Tibial artery (tissue), 4 donors: Measurements from ENCODE around the gene SYCP1.

Experiments used
- DNase-seq, 2 donors: peaks; one replicate each; pipeline ENCODE4 v3.0.0-alpha.2; 2019
- H3K27ac ChIP-seq, 2 donors: fragments of 200-600 bp; sonication (generic) in 1 of 2; 1 replicate in 1 of 2; 2 replicates in 1 of 2; pipeline ENCODE4 v1.5.1; 2018 to 2019; ENCODE audit warnings: mild to moderate bottlenecking in 1 of 2
- H3K27me3 ChIP-seq, 2 donors: fragments of 200-600 bp; sonication (generic) in 1 of 2; one replicate each; pipeline versions ENCODE4 v1.5.1 to v1.6.0; 2016 to 2019
- H3K36me3 ChIP-seq, 3 donors: fragments of 200-600 bp; sonication (generic) in 2 of 3; one replicate each; pipeline ENCODE4 v1.5.1; 2016 to 2019; ENCODE audit warnings: mild to moderate bottlenecking in 2 of 3
- H3K4me1 ChIP-seq, 4 donors: fragments of 200-600 bp; sonication (generic) in 2 of 4; 1 replicate in 3 of 4; 2 replicates in 1 of 4; pipeline ENCODE4 v1.5.1; 2016 to 2019
- H3K4me3 ChIP-seq, 2 donors: fragments of 200-600 bp; sonication (generic) in 1 of 2; 1 replicate in 1 of 2; 2 replicates in 1 of 2; pipeline ENCODE4 v1.5.1; 2018 to 2019; ENCODE audit warnings: mild to moderate bottlenecking in 2 of 2
- H3K9me3 ChIP-seq, 3 donors: fragments of 200-600 bp; sonication (generic) in 1 of 3; one replicate each; pipeline ENCODE4 v1.5.1; 2016 to 2019
- intact Hi-C: fragments of 100-400 bp; cut with DNase I; formaldehyde crosslinking; loops from one replicate; pipeline ENCODE4 v1.15.0; 2023; ENCODE audit warnings: low total_unique reads
- TF ChIP-seq, protein P1 (sequence below), 2 experiments: fragments of 200-600 bp in 1 of 2; fragments of 450-650 bp in 1 of 2; IDR thresholded peaks; one replicate each; pipeline ENCODE4 v1.5.1; 2017 to 2019; ENCODE audit warnings: antibody characterized with exemption in 2 of 2, mild to moderate bottlenecking in 1 of 2, moderate library complexity in 1 of 2

SYCP1 gene

DNA sequence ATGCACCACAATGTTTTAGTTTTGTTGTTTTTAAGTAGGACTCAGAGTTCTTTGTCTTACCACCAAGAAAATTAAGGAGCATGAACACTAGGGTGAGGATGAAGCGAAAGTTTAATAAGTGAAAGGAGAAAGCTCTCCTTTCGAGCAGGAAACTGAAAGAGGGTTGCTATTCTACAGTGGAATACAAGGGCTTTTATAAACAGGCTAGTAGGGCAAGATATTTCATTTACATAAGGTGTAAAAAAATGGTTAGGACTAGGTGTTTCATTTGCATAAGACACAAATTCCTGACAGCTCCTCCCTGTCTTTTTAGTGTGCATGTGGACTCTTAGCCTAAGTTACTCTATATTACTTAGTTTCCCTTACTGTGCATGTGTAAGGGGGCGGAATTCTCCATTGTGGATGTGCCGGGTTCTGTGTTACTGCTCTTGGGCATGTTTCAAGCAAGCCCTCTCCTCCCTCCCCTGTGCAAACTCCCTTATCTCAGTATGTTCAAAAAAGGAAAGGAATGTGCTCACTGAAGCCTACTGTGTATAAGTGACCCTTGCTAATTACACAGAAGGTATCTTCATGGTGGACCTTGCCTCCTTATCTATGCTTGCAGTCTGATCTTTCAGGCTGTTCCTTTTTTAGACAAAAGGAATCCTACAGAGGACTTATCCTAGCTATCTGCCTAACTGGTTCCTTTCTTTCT, 182.3 kb downstream of the SYCP1 start:
- Histone ChIP-seq H3K27me3 (no peaks in the 10 kb centered on the region), H3K4me1 (peaks cover 0 to 14% (median 8%) of the 10 kb centered on the region in 4 donors), H3K27ac (peak overlapping the region in 1 of 2 donors; percentile 32), H3K4me3 (no peak overlapping the region), H3K9me3 (no peaks in the 10 kb centered on the region), H3K36me3 (peaks cover 0 to 22% (median 14%) of the 10 kb centered on the region in 3 donors)
- no peak for DNase-seq
- TF ChIP-seq, protein P1, sequence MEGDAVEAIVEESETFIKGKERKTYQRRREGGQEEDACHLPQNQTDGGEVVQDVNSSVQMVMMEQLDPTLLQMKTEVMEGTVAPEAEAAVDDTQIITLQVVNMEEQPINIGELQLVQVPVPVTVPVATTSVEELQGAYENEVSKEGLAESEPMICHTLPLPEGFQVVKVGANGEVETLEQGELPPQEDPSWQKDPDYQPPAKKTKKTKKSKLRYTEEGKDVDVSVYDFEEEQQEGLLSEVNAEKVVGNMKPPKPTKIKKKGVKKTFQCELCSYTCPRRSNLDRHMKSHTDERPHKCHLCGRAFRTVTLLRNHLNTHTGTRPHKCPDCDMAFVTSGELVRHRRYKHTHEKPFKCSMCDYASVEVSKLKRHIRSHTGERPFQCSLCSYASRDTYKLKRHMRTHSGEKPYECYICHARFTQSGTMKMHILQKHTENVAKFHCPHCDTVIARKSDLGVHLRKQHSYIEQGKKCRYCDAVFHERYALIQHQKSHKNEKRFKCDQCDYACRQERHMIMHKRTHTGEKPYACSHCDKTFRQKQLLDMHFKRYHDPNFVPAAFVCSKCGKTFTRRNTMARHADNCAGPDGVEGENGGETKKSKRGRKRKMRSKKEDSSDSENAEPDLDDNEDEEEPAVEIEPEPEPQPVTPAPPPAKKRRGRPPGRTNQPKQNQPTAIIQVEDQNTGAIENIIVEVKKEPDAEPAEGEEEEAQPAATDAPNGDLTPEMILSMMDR (IDR thresholded peaks at IDR 0.05), result no peak
- intact Hi-C loops, result loop anchor here (10.0 kb wide), 1 partner anchor 52 kb away; no protein-coding TSS in a partner anchor

DNA sequence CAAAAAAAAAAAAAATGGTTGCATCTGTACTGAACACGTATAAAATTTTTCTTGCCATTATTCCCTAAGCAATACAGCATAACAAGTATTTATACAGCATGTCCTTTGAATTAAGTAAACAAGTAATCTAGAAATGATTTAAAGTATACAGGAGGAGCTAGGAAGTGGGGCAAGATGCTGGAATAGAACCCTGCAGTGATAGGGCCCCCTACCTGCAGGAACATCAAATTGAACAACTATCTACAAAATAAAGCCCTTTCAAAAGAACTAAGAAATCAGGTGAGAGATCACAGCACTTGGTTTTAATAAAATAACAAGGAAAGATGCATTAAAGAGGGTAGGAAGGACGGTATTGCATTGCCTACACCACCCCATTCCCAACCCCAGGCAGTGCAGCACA, 185.8 kb downstream of the SYCP1 start:
- no peak overlapping the region for H3K27ac ChIP-seq
- H3K9me3 ChIP-seq, result no peaks in the 10 kb centered on the region
- H3K27me3 ChIP-seq, result no peaks in the 10 kb centered on the region
- H3K4me3 ChIP-seq, result no peak overlapping the region
- TF ChIP-seq, protein P1 (IDR thresholded peaks at IDR 0.05), result no peak
- H3K4me1 ChIP-seq, result peaks cover 0 to 14% (median 8%) of the 10 kb centered on the region in 4 donors
- intact Hi-C loops, result no loop called here
- DNase-seq, result no peak
- H3K36me3 ChIP-seq, result peaks cover 0 to 36% (median 24%) of the 10 kb centered on the region in 3 donors

DNA sequence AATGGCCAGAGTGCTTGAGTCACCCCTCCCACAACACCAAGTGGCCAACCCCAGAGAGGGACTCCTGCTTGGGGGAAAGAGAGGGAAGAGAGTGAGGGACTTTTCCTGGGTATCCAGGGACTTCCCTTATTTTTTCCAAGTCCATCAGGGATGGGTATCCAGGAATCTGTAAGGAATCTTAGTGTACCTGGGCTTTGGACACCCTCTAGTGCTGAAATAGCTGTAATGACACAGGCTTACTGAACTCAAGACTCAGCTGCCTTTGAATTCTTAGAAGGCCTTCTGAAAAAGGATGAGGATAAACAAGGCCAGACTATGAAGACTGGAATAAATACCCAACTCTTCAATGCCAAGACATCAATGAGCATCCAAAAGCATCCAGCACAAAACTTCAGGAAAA, 187.0 kb downstream of the SYCP1 start:
- H3K36me3 ChIP-seq, result peaks cover 0 to 36% (median 24%) of the 10 kb centered on the region in 3 donors
- intact Hi-C loops, result no loop called here
- H3K9me3 ChIP-seq, result no peaks in the 10 kb centered on the region
- H3K4me1 ChIP-seq, result peaks cover 0 to 9% (median 6%) of the 10 kb centered on the region in 4 donors
- no peak overlapping the region for H3K27ac ChIP-seq
- H3K27me3 ChIP-seq, result no peaks in the 10 kb centered on the region
- no peak overlapping the region for H3K4me3 ChIP-seq
- TF ChIP-seq, protein P1 (IDR thresholded peaks at IDR 0.05), result no peak
- no peak for DNase-seq
